Fibroblast of skin of left biceps (primary cell): ENCODE data around the gene SERPINB11.
A peak's percentile ranks its signal among the peaks of the same experiment; 100 is the strongest.
"Not testable (repeated sequence)": the region's sequence is repeated elsewhere in the genome, so short reads cannot be mapped to it uniquely, and the experiment has no call there.

Experiments
- DNase-seq, 2 experiments: peaks; one replicate each; pipeline ENCODE4 v3.0.0-alpha.2; 2013; ENCODE audit warnings: low read depth in 2 of 2

The SERPINB11 gene

DNA sequence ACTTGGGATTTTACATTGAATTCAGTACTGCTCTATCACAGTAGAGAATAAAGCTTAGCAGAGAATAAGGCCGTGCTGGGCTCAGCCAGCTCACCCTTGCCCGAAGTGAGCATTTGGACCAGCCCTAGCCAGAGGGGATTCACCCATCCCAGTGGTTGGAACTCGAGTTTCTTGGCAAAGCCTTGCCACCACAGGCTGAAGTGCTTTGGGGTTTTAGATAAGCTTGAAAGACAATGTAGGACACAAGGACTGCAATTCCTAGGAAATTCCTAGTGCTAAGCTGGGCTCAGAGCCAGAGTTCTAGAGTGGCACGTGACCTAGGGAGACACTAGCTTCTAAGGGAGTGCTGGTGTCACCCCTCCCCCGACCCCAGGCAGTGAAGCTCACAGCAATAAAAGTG lies 28.0 kb downstream of the SERPINB11 start:
- DNase-seq, result no peak

- DNase-seq, result no peak
Measured at GRCh38 chr18:63731215-63731614, 28.5 kb downstream of the SERPINB11 start.

- no peak for DNase-seq
Measured at GRCh38 chr18:63736876-63737275, 34.1 kb downstream of the SERPINB11 start.

- peak in 1 of 2 experiments; percentile 26 for DNase-seq
Measured at GRCh38 chr18:63741769-63742168, 39.0 kb downstream of the SERPINB11 start.

DNA sequence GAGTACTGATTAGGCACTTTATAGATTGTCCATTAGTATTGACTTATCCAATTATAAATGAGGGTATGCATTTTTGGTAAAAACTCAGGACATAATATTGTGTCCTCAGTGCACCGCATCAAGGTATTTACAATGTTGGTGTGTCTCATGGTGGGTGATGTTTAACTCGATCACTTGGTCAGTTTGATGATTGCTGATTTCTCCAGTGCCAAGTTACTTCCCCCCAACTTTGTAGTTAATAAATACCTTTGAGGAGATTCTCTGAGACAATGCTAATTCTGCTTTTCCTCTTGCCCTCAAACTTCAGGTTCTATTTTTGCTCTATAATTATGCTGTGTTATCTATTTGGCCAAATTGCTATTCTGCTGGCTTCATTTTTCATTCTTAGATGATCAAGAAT lies 44.2 kb downstream of the SERPINB11 start:
- no peak for DNase-seq

GRCh38 chr18:63749489-63749888 lies 46.7 kb downstream of the SERPINB11 start:
- DNase-seq, result no peak

- no peak for DNase-seq
Measured at GRCh38 chr18:63752636-63753035, 49.9 kb downstream of the SERPINB11 start.

DNA sequence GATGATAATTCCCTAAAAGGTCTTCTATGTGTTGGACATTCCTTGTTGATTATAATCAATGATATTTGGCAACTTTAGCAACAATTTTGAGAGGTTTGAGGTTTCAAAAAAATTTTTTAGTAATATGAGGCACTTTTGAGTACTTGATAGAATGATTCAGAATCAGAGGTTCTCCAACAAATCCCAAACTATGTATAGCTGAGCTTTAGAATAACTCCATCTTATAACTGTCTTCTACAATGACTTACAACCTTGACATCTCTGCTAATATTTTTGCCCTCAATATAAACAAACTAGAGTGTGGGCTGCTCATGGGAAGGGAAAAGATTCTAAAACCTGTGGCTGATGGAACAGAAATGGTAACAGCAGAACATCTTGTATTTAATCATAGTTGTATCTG lies 50.9 kb downstream of the SERPINB11 start:
- DNase-seq, result peak in 1 of 2 experiments; percentile 36

DNA sequence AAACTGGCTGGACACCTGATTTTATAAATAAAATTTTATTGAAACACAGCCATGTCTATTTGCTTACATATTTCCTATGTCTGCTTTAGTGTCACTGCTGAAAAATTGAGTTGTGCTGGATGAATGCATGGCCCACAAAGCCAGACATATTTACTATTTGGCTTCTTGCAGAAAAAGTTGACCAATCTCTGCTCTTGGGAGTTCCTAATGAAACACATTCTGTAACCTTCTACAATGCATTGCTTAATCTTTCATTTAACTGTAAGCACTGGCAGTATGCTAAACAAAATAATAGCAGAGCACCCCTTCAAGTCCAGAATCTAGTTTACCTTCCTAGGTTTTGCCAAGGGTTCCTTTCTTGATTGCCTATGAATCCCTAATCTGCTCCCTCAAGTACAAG lies 54.8 kb downstream of the SERPINB11 start:
- no peak for DNase-seq

DNA sequence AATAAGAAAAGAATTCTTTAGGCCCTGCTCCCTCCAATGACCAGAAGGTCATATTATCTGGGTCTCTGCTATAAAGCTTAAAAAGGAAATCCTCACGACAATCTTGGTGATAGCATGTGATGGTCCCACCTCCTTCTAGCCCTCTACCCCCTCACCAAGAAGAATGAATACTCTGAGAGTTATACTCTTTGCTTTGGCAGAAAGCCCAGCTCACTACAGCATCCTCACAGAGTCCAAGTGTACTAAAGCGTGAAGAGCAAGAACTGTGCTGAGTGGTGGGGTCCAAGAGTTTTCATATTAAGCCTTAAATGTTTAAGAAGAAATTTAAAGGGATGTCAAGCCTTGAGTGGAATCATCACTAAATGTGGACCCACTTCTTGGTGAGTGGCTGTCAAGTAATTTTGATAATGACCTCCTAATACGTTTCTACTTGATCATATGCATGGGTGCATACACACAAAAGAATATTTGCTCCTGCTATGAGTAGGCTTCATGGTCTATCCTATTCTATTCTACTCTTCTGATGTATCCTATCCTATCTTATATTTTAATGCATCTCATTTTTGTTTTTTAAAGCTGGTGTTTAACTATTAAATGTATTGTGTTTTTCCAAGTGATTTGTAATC lies 56.0 kb downstream of the SERPINB11 start:
- no peak for DNase-seq

GRCh38 chr18:63759786-63760185 lies 57.0 kb downstream of the SERPINB11 start:
- DNase-seq, result not testable (repeated sequence)

GRCh38 chr18:63762518-63762917 lies 59.8 kb downstream of the SERPINB11 start:
- DNase-seq, result peak; percentile 67 to 70

GRCh38 chr18:63763831-63764600 lies 61.3 kb downstream of the SERPINB11 start:
- peak in 1 of 2 experiments; percentile 12 for DNase-seq

DNA sequence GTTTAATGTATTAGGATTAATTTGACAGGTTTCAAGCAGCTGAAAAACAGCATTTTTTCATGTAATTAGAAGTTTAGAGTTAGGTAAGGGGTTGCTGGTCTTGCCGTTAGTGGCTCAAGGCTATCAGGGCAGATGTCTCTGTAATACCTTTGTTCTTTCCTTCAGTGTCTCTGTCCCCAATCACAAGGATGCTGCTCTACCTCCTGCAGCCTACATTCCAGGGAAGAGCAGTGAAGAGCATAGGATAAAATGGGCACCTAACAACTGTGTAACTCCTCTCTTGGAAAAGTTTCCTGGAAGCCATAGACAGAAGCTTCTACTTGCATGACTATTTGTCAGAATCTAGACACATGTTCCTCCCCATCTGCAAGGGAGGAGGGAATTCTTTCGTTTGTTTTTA lies 63.1 kb downstream of the SERPINB11 start:
- DNase-seq, result no peak
